Upper lobe of right lung (tissue), 1 donor: ENCODE results near the gene GTSE1. TPM values are rescaled to one million over a fixed set of nuclear protein-coding genes. Genes with fewer than 3 reads are reported as not detected.

ENCODE experiments used
- ATAC-seq: fragments of 200-7000 bp; cut with Tn5 transposase; one replicate; pipeline ENCODE4 v1.9.1; 2020; ENCODE audit warnings: mild to moderate bottlenecking, moderate library complexity
- DNase-seq: peaks from one replicate; pipeline ENCODE4 v3.0.0-alpha.2; 2020
- H3K27ac ChIP-seq: fragments of 200-600 bp; one replicate; pipeline ENCODE4 v1.8.0; 2022
- H3K27me3 ChIP-seq: fragments of 200-600 bp; one replicate; pipeline ENCODE4 v1.8.0; 2022; ENCODE audit warnings: mild to moderate bottlenecking
- H3K36me3 ChIP-seq: fragments of 200-600 bp; one replicate; pipeline ENCODE4 v1.8.0; 2022
- H3K4me1 ChIP-seq: fragments of 200-600 bp; one replicate; pipeline ENCODE4 v1.8.0; 2022
- H3K4me3 ChIP-seq: fragments of 200-600 bp; one replicate; pipeline ENCODE4 v1.8.0; 2022; ENCODE audit warnings: mild to moderate bottlenecking
- H3K9me3 ChIP-seq: fragments of 200-600 bp; one replicate; pipeline ENCODE4 v1.8.0; 2022
- CTCF ChIP-seq: fragments of 200-600 bp; IDR thresholded peaks from one replicate; pipeline ENCODE4 v1.8.0; 2022; ENCODE audit warnings: antibody characterized with exemption
- intact Hi-C: fragments of 100-400 bp; cut with DNase I; formaldehyde crosslinking; loops from one replicate; pipeline ENCODE4 v1.11.0; 2022
- total RNA-seq: library from RNA; stranded (reverse); fragmentation: NEBNext Ultra II Directional; extraction: Animal tissue kit (Norgen Biotek cat#: 25700); gene quantifications from one replicate; pipeline ENCODE4 v1.2.1, GENCODE V29; 2021
- donor health status: DM: no; HTN: yes; CAD: no; lungs with severe emphysema.

Gene GTSE1
- total RNA-seq, 1 donor from 2014 or later: 0.43 TPM

GRCh38 chr22:46286941-46287872 is 9.5 kb upstream of the GTSE1 start:
- Histone ChIP-seq H3K4me1 (peaks cover 12% of the 10 kb centered on the region), H3K27me3 (no peaks in the 10 kb centered on the region), H3K27ac (peak overlapping the region; percentile 70), H3K9me3 (no peaks in the 10 kb centered on the region), H3K36me3 (peaks cover 48% of the 10 kb centered on the region), H3K4me3 (peak overlapping the region; percentile 42)
- ATAC-seq: no peak
- intact Hi-C loops: no loop called here
- DNase-seq: no peak
- no peak for TF ChIP-seq CTCF

GRCh38 chr22:46287873-46288751 is 8.6 kb upstream of the GTSE1 start:
- H3K4me3 ChIP-seq: peak overlapping the region; percentile 42
- DNase-seq: peak; percentile 76
- peak; percentile 72 for ATAC-seq

GRCh38 chr22:46288846-46289243 is 7.8 kb upstream of the GTSE1 start:
- H3K4me3 ChIP-seq: peak overlapping the region; percentile 42
- ATAC-seq: no peak

More at GRCh38 chr22:46287873-46288751, 8.6 kb upstream of the GTSE1 start:
- intact Hi-C loops: no loop called here
- H3K36me3 ChIP-seq: peaks cover 48% of the 10 kb centered on the region
- H3K27ac ChIP-seq: peak overlapping the region; percentile 70
- no peaks in the 10 kb centered on the region for H3K27me3 ChIP-seq
- H3K4me1 ChIP-seq: peaks cover 12% of the 10 kb centered on the region
- TF ChIP-seq CTCF: no peak
- H3K9me3 ChIP-seq: no peaks in the 10 kb centered on the region

GRCh38 chr22:46289244-46289891 is 7.3 kb upstream of the GTSE1 start:
- peaks cover 39% of the 10 kb centered on the region for H3K36me3 ChIP-seq
- DNase-seq (no peak), ATAC-seq (no peak)
- H3K27me3 ChIP-seq: no peaks in the 10 kb centered on the region
- no peak overlapping the region for H3K4me3 ChIP-seq
- H3K9me3 ChIP-seq: no peaks in the 10 kb centered on the region
- intact Hi-C loops: no loop called here
- no peak for TF ChIP-seq CTCF
- peaks cover 12% of the 10 kb centered on the region for H3K4me1 ChIP-seq
- H3K27ac ChIP-seq: no peak overlapping the region

More at GRCh38 chr22:46288846-46289243, 7.8 kb upstream of the GTSE1 start:
- Histone ChIP-seq H3K9me3 (no peaks in the 10 kb centered on the region), H3K27me3 (no peaks in the 10 kb centered on the region), H3K4me1 (peaks cover 12% of the 10 kb centered on the region), H3K27ac (peak overlapping the region; percentile 70), H3K36me3 (peaks cover 44% of the 10 kb centered on the region)
- intact Hi-C loops: no loop called here
- no peak for DNase-seq
- TF ChIP-seq CTCF: no peak

- H3K4me1 ChIP-seq: peaks cover 12% of the 10 kb centered on the region
- peaks cover 30% of the 10 kb centered on the region for H3K36me3 ChIP-seq
Observed at GRCh38 chr22:46290121-46290842, 6.4 kb upstream of the GTSE1 start.

More at GRCh38 chr22:46290121-46290842, 6.4 kb upstream of the GTSE1 start:
- TF ChIP-seq CTCF: no peak
- Histone ChIP-seq H3K4me3 (no peak overlapping the region), H3K27me3 (no peaks in the 10 kb centered on the region), H3K9me3 (no peaks in the 10 kb centered on the region), H3K27ac (no peak overlapping the region)
- ATAC-seq: no peak
- intact Hi-C loops: no loop called here
- no peak for DNase-seq
